ENCODE data around the gene EFCAB6.

EFCAB6 gene

GRCh38 chr22:43850529-43850928, 38.4 kb upstream of the EFCAB6 start:
- Histone ChIP-seq H3K4me1 (ENCODE audit: control insufficient read depth, low read length) (no peaks in the 10 kb centered on the region), H3K4me3 (ENCODE audit: low read length) (no peak overlapping the region), H3K36me3 (ENCODE audit: control insufficient read depth, low read length) (no peaks in the 10 kb centered on the region), H3K4me2 (ENCODE audit: low read length) (no peak overlapping the region), H3K79me2 (ENCODE audit: control insufficient read depth, low read length) (no peaks in the 10 kb centered on the region), H3K9me3 (ENCODE audit: control insufficient read depth, insufficient read depth, low read length) (no peaks in the 10 kb centered on the region), H3K27me3 (ENCODE audit: control insufficient read depth, low read length) (no peaks in the 10 kb centered on the region), H3K9me2 (replicated peaks; ENCODE audit: control insufficient read depth, low read length) (no peaks in the 10 kb centered on the region), H3K27ac (ENCODE audit: low read depth, low read length) (no peak overlapping the region), H3F3A (ENCODE audit: control insufficient read depth, insufficient read depth) (no peaks in the 10 kb centered on the region), H4K20me1 (ENCODE audit: control insufficient read depth, insufficient read depth, low read depth, low read length) (no peaks in the 10 kb centered on the region)
- TF ChIP-seq CTCF (IDR thresholded peaks at IDR 0.05; ENCODE audit: low read depth, low read length, poor library complexity, severe bottlenecking) (no peak), EZH2phosphoT487 (IDR thresholded peaks at IDR 0.05; ENCODE audit: borderline replicate concordance, low read length) (no peak)

GRCh38 chr22:43849731-43850130, 37.6 kb upstream of the EFCAB6 start:
- H3K79me2 ChIP-seq (ENCODE audit: control insufficient read depth, low read length), result no peaks in the 10 kb centered on the region

GRCh38 chr22:43848366-43849171, 36.5 kb upstream of the EFCAB6 start:
- H3K9me2 ChIP-seq (replicated peaks; ENCODE audit: control insufficient read depth, low read length), result no peaks in the 10 kb centered on the region
- H3K4me1 ChIP-seq (ENCODE audit: control insufficient read depth, low read length), result no peaks in the 10 kb centered on the region
- no peak overlapping the region for H3K4me2 ChIP-seq (ENCODE audit: low read length)
- H3K9me3 ChIP-seq (ENCODE audit: control insufficient read depth, insufficient read depth, low read length), result no peaks in the 10 kb centered on the region
- no peaks in the 10 kb centered on the region for H3K79me2 ChIP-seq (ENCODE audit: control insufficient read depth, low read length)
- no peaks in the 10 kb centered on the region for H3K27me3 ChIP-seq (ENCODE audit: control insufficient read depth, low read length)
- H3F3A ChIP-seq (ENCODE audit: control insufficient read depth, insufficient read depth), result no peaks in the 10 kb centered on the region
- no peaks in the 10 kb centered on the region for H4K20me1 ChIP-seq (ENCODE audit: control insufficient read depth, insufficient read depth, low read depth, low read length)
- TF ChIP-seq EZH2phosphoT487 (IDR thresholded peaks at IDR 0.05; ENCODE audit: borderline replicate concordance, low read length) (no peak), CTCF (IDR thresholded peaks at IDR 0.05; ENCODE audit: low read depth, low read length, poor library complexity, severe bottlenecking) (peak; percentile 11)
- H3K27ac ChIP-seq (ENCODE audit: low read depth, low read length), result no peak overlapping the region
- H3K4me3 ChIP-seq (ENCODE audit: low read length), result no peak overlapping the region
- H3K36me3 ChIP-seq (ENCODE audit: control insufficient read depth, low read length), result no peaks in the 10 kb centered on the region

More at GRCh38 chr22:43849731-43850130, 37.6 kb upstream of the EFCAB6 start:
- no peak for TF ChIP-seq CTCF (IDR thresholded peaks at IDR 0.05; ENCODE audit: low read depth, low read length, poor library complexity, severe bottlenecking)
- TF ChIP-seq EZH2phosphoT487 (IDR thresholded peaks at IDR 0.05; ENCODE audit: borderline replicate concordance, low read length), result no peak
- no peak overlapping the region for H3K27ac ChIP-seq (ENCODE audit: low read depth, low read length)
- H3K4me3 ChIP-seq (ENCODE audit: low read length), result no peak overlapping the region
- no peaks in the 10 kb centered on the region for H3K27me3 ChIP-seq (ENCODE audit: control insufficient read depth, low read length)
- no peak overlapping the region for H3K4me2 ChIP-seq (ENCODE audit: low read length)
- no peaks in the 10 kb centered on the region for H3K9me3 ChIP-seq (ENCODE audit: control insufficient read depth, insufficient read depth, low read length)
- no peaks in the 10 kb centered on the region for H3F3A ChIP-seq (ENCODE audit: control insufficient read depth, insufficient read depth)
- no peaks in the 10 kb centered on the region for H4K20me1 ChIP-seq (ENCODE audit: control insufficient read depth, insufficient read depth, low read depth, low read length)
- H3K4me1 ChIP-seq (ENCODE audit: control insufficient read depth, low read length), result no peaks in the 10 kb centered on the region
- H3K36me3 ChIP-seq (ENCODE audit: control insufficient read depth, low read length), result no peaks in the 10 kb centered on the region
- no peaks in the 10 kb centered on the region for H3K9me2 ChIP-seq (replicated peaks; ENCODE audit: control insufficient read depth, low read length)

Measured in DOHH2 (cell line).